HG02943 (cell line): ENCODE measurements around the gene PEX11A.
"Not testable (repeated sequence)": the region's sequence is repeated elsewhere in the genome, so short reads cannot be mapped to it uniquely, and the experiment has no call there.

Experiments used
- ATAC-seq: cut with Tn5 transposase; IDR thresholded peaks from one replicate; pipeline ENCODE4 v1.9.1; 2021; ENCODE audit warnings: mild to moderate bottlenecking, low read depth, moderate library complexity; ENCODE audit not compliant: unreplicated experiment

PEX11A gene

GRCh38 chr15:89690276-89691218, at the start of gene PEX11A, which contains the start of gene WDR93:
Gene PEX11A, minus strand, starts transcription at chr15:89690754. Its CDS starts 122 bp downstream, at chr15:89690632.
Gene WDR93, plus strand, starts transcription at chr15:89690811. Its CDS starts 10,936 bp downstream, at chr15:89701747.
- peak; percentile 94 for ATAC-seq

- no peak for ATAC-seq
These were observed 49.6 kb upstream of the PEX11A start for GRCh38 chr15:89740137-89740536.

- no peak for ATAC-seq
These were observed 45.2 kb upstream of the PEX11A start for GRCh38 chr15:89735773-89736172.

GRCh38 chr15:89732451-89733172, 42.1 kb upstream of the PEX11A start:
- no peak for ATAC-seq

- no peak for ATAC-seq
These were observed 40.7 kb upstream of the PEX11A start for GRCh38 chr15:89731275-89731674.

GRCh38 chr15:89728254-89728653, 37.7 kb upstream of the PEX11A start:
- ATAC-seq = no peak

DNA sequence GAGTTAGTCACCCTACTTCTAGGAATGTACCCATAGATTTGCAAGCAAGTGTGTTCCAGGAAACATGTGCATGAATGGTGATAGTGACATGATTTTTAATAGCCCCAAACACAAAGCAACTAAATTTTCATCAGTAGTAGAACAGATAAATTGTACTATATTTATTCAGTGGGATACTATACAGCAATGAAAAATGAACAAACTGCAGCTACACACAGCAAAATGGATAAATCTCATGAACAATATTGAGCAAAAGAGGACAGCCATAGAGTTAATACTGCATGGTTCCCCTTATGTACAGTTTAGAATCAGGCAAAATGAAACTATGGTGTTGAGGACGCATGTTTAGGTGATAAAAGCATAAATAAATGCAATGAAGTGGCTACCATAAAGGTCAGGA, 34.5 kb upstream of the PEX11A start:
- ATAC-seq = no peak

GRCh38 chr15:89724621-89725020, 34.1 kb upstream of the PEX11A start:
- no peak for ATAC-seq

- ATAC-seq = no peak
These were observed 32.5 kb upstream of the PEX11A start for GRCh38 chr15:89723031-89723430.

DNA sequence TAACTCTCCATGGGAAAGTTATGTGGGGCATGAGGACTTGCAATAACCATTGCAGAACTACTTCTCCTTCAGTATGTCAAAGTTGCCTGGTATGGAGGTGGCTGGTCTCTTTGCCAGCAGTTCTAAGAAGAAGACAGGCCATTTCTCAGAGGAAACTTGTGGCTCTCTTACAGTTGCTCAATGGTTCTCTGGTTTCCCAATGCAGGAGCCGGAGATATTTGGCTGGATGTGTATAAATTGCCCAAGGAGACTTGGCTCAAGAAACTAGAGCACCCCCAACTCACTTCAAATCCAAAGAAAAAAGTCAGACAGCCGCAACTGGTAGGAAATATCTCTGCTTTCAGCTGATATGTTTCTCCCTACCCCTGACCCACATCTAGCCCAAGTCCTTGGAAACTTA, 24.2 kb upstream of the PEX11A start:
- ATAC-seq = no peak

DNA sequence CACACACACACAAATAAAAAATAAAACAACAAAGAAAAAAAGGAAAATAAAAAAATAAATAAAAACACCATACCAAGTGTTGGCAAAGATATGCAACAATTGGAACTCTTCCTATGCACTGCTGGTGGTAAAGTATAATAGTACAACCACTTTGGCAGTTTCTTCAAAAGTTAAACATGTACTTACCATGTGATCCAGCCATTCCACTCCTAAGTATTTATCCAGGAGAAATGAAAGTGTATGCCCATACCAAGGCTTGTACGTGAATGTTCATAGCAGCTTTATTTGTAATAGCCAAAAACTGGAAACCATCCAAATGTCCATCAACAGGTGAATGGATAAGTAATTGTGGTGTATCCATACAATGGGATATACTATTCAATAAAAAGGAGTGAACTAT, 17.0 kb upstream of the PEX11A start:
- no peak for ATAC-seq

- ATAC-seq = no peak
These were observed 13.9 kb upstream of the PEX11A start for GRCh38 chr15:89704411-89704810.

GRCh38 chr15:89695198-89695597, 4.6 kb upstream of the PEX11A start:
- ATAC-seq = no peak

- no peak for ATAC-seq
These were observed 3.1 kb upstream of the PEX11A start for GRCh38 chr15:89693696-89694095.

GRCh38 chr15:89693091-89693490, 2.5 kb upstream of the PEX11A start:
- no peak for ATAC-seq

DNA sequence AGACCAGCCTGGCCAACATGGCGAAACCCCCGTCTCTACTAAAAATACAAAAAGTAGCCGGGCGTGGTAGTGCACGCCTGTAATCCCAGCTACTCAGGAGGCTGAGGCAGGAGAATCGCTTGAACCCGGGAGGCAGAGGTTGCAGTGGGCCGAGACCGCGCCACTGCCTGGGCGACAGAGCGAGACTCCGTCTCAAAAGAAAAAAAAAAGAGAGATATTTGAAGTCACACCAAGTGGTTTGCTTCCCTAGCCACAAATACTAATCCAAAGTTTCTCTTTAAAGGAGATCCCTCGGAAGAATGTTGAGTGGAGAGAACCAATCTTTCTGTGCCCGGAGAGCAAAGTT, 651 bp downstream of the PEX11A start:
- not testable (repeated sequence) for ATAC-seq

- ATAC-seq = no peak
These were observed 4.0 kb downstream of the PEX11A start for GRCh38 chr15:89686522-89686921.

DNA sequence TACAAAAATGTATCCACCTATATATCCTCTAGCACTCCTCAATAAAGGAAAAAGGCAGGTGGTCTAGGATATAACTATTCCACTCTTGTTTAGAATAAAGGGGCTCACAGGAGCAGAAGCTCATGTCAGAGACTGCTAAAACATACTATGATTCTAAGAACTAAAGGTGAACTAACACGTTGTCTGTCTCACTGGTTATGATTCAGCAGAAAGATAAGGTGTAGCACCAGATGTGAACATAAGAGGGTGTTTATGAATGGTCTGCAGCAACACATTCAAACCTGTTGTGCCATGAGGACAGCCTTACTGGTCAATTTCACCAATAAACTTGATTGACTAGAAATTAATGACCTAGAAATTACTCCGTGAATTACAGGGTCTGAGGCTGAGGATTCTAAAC, 4.6 kb downstream of the PEX11A start:
- no peak for ATAC-seq

GRCh38 chr15:89681146-89681545, 9.4 kb downstream of the PEX11A start:
- no peak for ATAC-seq

GRCh38 chr15:89680282-89680873, 10.2 kb downstream of the PEX11A start:
- no peak for ATAC-seq

GRCh38 chr15:89679212-89679611, 11.3 kb downstream of the PEX11A start, which contains the start of gene PLIN1:
Gene PLIN1, minus strand, starts transcription at chr15:89679367. Its CDS starts 1,878 bp downstream, at chr15:89677489.
- ATAC-seq = no peak
